Subcutaneous adipose tissue (tissue), 4 donors: ENCODE measurements around the gene KCTD12. TPM values are rescaled to one million over a fixed set of nuclear protein-coding genes. Genes with fewer than 3 reads are reported as not detected.

Experiments
- CTCF ChIP-seq: fragments of 450-650 bp; IDR thresholded peaks from one replicate; pipeline ENCODE4 v1.5.1; 2016; ENCODE audit warnings: low read depth, mild to moderate bottlenecking, control low read depth, antibody characterized with exemption, moderate library complexity
- total RNA-seq, 4 donors: library from RNA; depleted of rRNA; stranded (reverse); fragments of >200 nt; gene quantifications; one replicate each; pipeline ENCODE4 v1.1.0, GENCODE V29; 2016

KCTD12 gene
- total RNA-seq, 4 donors from 2014 or later: 114 to 211 (median 151) TPM

DNA sequence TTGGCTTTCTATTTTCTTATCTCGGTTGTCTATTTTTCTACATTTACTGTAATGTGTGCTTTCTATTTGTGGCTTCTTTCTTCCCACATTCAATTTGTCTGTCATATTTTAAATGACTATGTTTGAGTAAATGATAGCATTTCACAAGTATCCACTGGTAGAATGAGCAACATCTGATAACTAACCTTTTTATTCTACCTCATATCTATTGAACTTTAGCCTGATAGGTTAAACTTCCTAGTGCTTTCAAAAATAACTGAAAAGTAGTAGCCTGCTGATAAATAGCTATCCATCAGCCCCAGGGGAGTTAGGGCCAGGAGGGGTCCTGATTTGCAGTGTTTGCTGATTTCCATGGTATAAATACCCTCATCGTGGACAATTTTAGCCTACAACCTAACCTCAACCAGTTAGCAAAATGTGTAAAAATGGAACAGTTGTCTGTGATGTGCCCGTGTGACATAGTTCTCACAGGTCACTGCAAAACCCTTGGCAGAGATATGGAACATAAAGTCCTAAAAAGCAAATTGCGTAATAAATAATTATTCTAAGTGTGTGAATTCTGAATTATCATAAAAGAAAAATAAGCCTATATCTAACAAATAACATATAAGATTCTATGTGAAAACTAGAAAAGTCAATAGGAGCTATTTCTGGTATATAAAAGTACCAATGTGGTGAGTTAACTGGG is 32.1 kb downstream of the KCTD12 start:
- no peak for TF ChIP-seq CTCF

DNA sequence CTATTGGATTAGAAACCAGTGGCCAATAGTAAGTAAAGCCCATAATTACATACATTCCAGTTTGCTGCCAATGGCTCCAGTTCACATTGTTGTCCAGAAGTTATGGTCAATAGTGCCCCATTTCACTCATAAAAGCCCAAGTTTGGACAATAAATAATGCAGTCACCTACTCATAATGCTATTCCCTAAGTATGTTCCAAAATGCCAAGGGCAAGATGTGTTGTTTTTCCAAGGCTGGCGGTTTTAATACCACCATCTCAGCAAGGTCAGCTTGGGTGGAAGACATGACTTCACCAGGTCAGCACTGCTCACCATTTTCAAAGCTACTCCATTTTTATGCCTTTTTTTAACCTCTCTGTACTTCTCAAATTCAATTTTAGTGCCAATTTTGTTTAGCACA is 32.7 kb downstream of the KCTD12 start:
- TF ChIP-seq CTCF: no peak

GRCh38 chr13:76852986-76853385 is 33.2 kb downstream of the KCTD12 start:
- TF ChIP-seq CTCF: no peak

DNA sequence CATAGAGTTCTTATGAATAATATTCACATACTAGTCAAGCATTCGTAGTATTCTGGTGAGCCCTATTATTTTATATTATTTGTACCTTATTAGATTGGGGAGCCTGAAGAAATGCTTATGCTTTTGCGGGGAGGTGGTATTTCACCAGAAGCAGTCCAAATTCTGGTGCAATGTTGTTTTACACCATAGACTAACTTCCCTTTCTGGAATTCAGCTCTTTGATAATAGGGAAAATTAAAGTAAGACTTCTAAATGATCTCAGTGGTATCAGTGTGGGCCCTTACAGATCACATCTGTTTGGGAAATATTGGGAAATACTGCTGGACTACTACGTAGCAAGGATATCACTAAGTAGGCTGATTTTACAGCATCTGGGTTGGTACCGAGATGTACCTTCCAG is 34.2 kb downstream of the KCTD12 start:
- no peak for TF ChIP-seq CTCF

GRCh38 chr13:76849493-76849892 is 36.7 kb downstream of the KCTD12 start:
- no peak for TF ChIP-seq CTCF

DNA sequence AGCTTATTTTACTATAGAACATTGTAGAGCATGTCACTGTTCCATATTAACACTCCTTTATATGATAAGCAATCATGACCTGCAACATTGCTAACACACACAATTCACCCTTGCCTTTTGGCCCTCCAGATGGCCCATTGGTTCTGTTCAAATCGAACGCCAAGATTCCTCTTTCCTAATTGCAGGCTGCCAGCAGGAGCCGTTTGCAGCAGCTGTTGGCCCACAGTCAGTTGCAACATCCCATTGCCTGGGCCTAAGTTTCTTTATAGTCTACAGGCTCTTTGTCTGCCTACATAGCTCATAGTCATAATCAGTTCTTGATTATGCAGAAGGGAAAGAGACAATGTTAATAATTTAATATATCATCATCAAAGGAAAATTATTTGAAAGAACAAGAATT is 37.6 kb downstream of the KCTD12 start:
- TF ChIP-seq CTCF: no peak

DNA sequence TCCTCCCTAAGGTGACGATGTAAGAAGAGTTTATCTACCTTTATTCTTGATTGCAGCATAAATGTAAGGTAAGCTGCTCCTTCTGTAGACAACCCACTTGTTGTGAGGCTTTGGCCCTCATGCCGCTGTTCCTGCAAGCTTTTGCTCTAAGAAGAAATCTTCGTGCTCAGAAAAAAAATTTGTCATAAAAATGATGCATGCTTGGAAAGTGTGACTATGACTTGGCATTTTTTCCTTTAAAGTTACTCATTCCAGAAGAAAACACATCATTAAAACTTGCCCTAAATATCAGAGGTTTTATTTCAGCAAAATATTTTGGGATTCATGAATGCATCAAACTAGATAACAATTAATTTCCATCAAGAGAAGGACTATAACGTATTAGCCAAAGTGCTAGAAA is 39.8 kb downstream of the KCTD12 start:
- no peak for TF ChIP-seq CTCF
